SK-N-SH (cell line): ENCODE measurements around the gene EFCAB11. TPM values are rescaled to one million over a fixed set of nuclear protein-coding genes. Genes with fewer than 3 reads are reported as not detected.

Experiments
- CTCF ChIA-PET: fragments of 300-600, 350-600 bp; formaldehyde crosslinking; extraction: SDS; loops from one replicate; lab custom pipeline; 2021; lab: Yijun Ruan, JAX
- POLR2A ChIA-PET: fragments of 350-600 bp; sonication (Branson Sonifier 250); formaldehyde crosslinking; extraction: SDS; loops from one replicate; lab custom pipeline; 2020; ENCODE audit warnings: antibody characterized with exemption, inconsistent platforms; lab: Yijun Ruan, JAX
- DNase-seq: peaks from one replicate; pipeline ENCODE4 v3.0.0; 2012
- H2AFZ ChIP-seq: fragments of 200-600 bp; sonication (generic); 2 replicates; pipeline ENCODE4 v1.8.1; 2016; ENCODE audit warnings: antibody characterized with exemption, mild to moderate bottlenecking, low read depth
- H3F3A ChIP-seq: fragments of 200-600 bp; sonication (generic); replicated peaks from 2 replicates; pipeline ENCODE3; 2016; ENCODE audit warnings: antibody characterized with exemption, mild to moderate bottlenecking; ENCODE audit not compliant: insufficient read depth
- H3K27ac ChIP-seq, 2 experiments: fragments of 200-500 bp in 1 of 2; fragments of 200-600 bp in 1 of 2; sonication (Bioruptor generic) in 1 of 2; sonication (generic), shearing (Covaris generic) in 1 of 2; 2 replicates each; pipeline versions ENCODE4 v1.5.1 to v1.6.1; 2014 to 2016; ENCODE audit warnings: low read depth in 2 of 2, inconsistent platforms in 1 of 2, low read length in 1 of 2, mild to moderate bottlenecking in 1 of 2, mixed read lengths in 1 of 2
- H3K27me3 ChIP-seq: fragments of 200-600 bp; sonication (generic), shearing (Covaris generic); 2 replicates; pipeline ENCODE4 v1.6.1; 2016; ENCODE audit warnings: mixed run types; ENCODE audit not compliant: insufficient read depth
- H3K36me3 ChIP-seq, 2 experiments: fragments of 200-500 bp in 1 of 2; fragments of 200-600 bp in 1 of 2; sonication (Bioruptor generic) in 1 of 2; sonication (generic) in 1 of 2; replicated peaks in 1 of 2; 2 replicates each; pipeline versions ENCODE3 to v1.5.1; 2014 to 2016; ENCODE audit warnings: low read length in 1 of 2, mild to moderate bottlenecking in 1 of 2; ENCODE audit not compliant: insufficient read depth in 2 of 2, control insufficient read depth in 1 of 2
- H3K4me1 ChIP-seq, 2 experiments: fragments of 200-500 bp in 1 of 2; fragments of 200-600 bp in 1 of 2; sonication (Bioruptor generic) in 1 of 2; sonication (generic), shearing (Covaris generic) in 1 of 2; 2 replicates each; pipeline versions ENCODE4 v1.5.1 to v1.6.1; 2014 to 2016; ENCODE audit warnings: low read depth in 1 of 2, low read length in 1 of 2, mixed run types in 1 of 2; ENCODE audit not compliant: insufficient read depth in 2 of 2, control insufficient read depth in 1 of 2
- H3K4me2 ChIP-seq: fragments of 200-600 bp; sonication (generic), shearing (Covaris generic); 2 replicates; pipeline ENCODE4 v1.6.1; 2017; ENCODE audit warnings: mixed run types
- H3K4me3 ChIP-seq, 2 experiments: fragments of 200-500 bp in 1 of 2; fragments of 200-600 bp in 1 of 2; sonication (Bioruptor generic) in 1 of 2; sonication (generic), shearing (Covaris generic) in 1 of 2; 2 replicates each; pipeline versions ENCODE4 v1.5.1 to v1.8.1; 2014 to 2016; ENCODE audit warnings: low read depth in 2 of 2, inconsistent platforms in 1 of 2, low read length in 1 of 2, mild to moderate bottlenecking in 1 of 2, mixed read lengths in 1 of 2, moderate library complexity in 1 of 2
- H3K79me2 ChIP-seq: fragments of 200-600 bp; sonication (generic); 2 replicates; pipeline ENCODE4 v1.8.1; 2017; ENCODE audit warnings: mild to moderate bottlenecking; ENCODE audit not compliant: insufficient read depth
- H3K9ac ChIP-seq: fragments of 200-600 bp; sonication (generic); 2 replicates; pipeline ENCODE4 v1.6.1; 2017; ENCODE audit warnings: mixed run types
- H3K9me2 ChIP-seq: fragments of 200-600 bp; sonication (generic); 2 replicates; pipeline ENCODE4 v1.6.1; 2017; ENCODE audit warnings: mixed run types
- H3K9me3 ChIP-seq: fragments of 200-600 bp; sonication (generic); 2 replicates; pipeline ENCODE4 v1.6.1; 2017; ENCODE audit warnings: mixed run types, mild to moderate bottlenecking, moderate library complexity
- H4K20me1 ChIP-seq: fragments of 200-600 bp; sonication (generic); 2 replicates; pipeline ENCODE4 v1.6.1; 2017; ENCODE audit warnings: mild to moderate bottlenecking, mixed run types; ENCODE audit not compliant: insufficient read depth
- CHD2 ChIP-seq: fragments of 150-350 bp; IDR thresholded peaks from 2 replicates; pipeline ENCODE4 v1.6.1; 2018; ENCODE audit warnings: low read length; ENCODE audit not compliant: partially characterized antibody
- ELF1 ChIP-seq: IDR thresholded peaks from 2 replicates; pipeline ENCODE4 v1.4.0; 2012
- EZH2phosphoT487 ChIP-seq: fragments of 200-600 bp; sonication (generic); IDR thresholded peaks from 2 replicates; pipeline ENCODE4 v1.6.1; 2017; ENCODE audit warnings: low read depth, mixed run types, mild to moderate bottlenecking, antibody characterized with exemption, moderate library complexity, borderline replicate concordance
- FOSL2 ChIP-seq: IDR thresholded peaks from 2 replicates; pipeline ENCODE4 v1.4.0; 2012; ENCODE audit warnings: low read depth, mild to moderate bottlenecking, moderate library complexity, borderline replicate concordance
- FOXJ3 ChIP-seq: sonication (generic); formaldehyde crosslinking; IDR thresholded peaks from 2 replicates; pipeline ENCODE4 v1.5.1; 2020; ENCODE audit warnings: mild to moderate bottlenecking, missing genetic modification reagents
- FOXM1 ChIP-seq: IDR thresholded peaks from 2 replicates; pipeline ENCODE4 v1.4.0; 2012; ENCODE audit warnings: low read depth, mild to moderate bottlenecking
- JUND ChIP-seq: IDR thresholded peaks from 2 replicates; pipeline ENCODE4 v1.4.0; 2012
- MEF2A ChIP-seq: IDR thresholded peaks from 2 replicates; pipeline ENCODE4 v1.4.0; 2012; ENCODE audit warnings: low read depth, borderline replicate concordance
- MXI1 ChIP-seq: IDR thresholded peaks from 2 replicates; pipeline ENCODE4 v1.6.1; 2012; ENCODE audit warnings: mild to moderate bottlenecking, low read depth, low read length, improper control_type of control experiment
- NFIC ChIP-seq: IDR thresholded peaks from 2 replicates; pipeline ENCODE4 v1.4.0; 2012; ENCODE audit warnings: borderline replicate concordance
- RFX5 ChIP-seq: IDR thresholded peaks from 2 replicates; pipeline ENCODE4 v1.6.1; 2012; ENCODE audit warnings: mild to moderate bottlenecking, improper control_type of control experiment, low read length
- RXRA ChIP-seq: IDR thresholded peaks from 2 replicates; pipeline ENCODE4 v1.4.0; 2012; ENCODE audit warnings: low read depth, mild to moderate bottlenecking, borderline replicate concordance
- SMC3 ChIP-seq: IDR thresholded peaks from 2 replicates; pipeline ENCODE4 v1.6.1; 2012; ENCODE audit warnings: low read depth, low read length, improper control_type of control experiment
- WGBS: methylation state at CpG from one replicate; pipeline ENCODE4 v1.1.6; 2017; ENCODE audit warnings: low lambda C conversion rate; 5-methylcytosine and 5-hydroxymethylcytosine counted together
- polyA plus RNA-seq, 3 experiments: library from polyadenylated mRNA; depleted of rRNA; stranded (reverse); fragments of >200 nt; gene quantifications; 2 replicates each; pipeline ENCODE4 v1.2.3, GENCODE V29; 2012
- TF ChIP-seq, protein P1 (sequence below): fragments of 150-350 bp; IDR thresholded peaks from 2 replicates; pipeline ENCODE4 v1.6.1; 2017; ENCODE audit warnings: antibody characterized with exemption, low read length, low read depth, borderline replicate concordance
- TF ChIP-seq, protein P2 (sequence below): IDR thresholded peaks from 2 replicates; pipeline ENCODE4 v1.4.0; 2012; ENCODE audit warnings: low read depth, borderline replicate concordance
- TF ChIP-seq, protein P3 (sequence below): IDR thresholded peaks from 2 replicates; pipeline ENCODE4; 2012
- TF ChIP-seq, protein P4 (sequence below): IDR thresholded peaks from 2 replicates; pipeline ENCODE4 v1.4.0; 2012; ENCODE audit warnings: low read depth
- TF ChIP-seq, protein P5 (sequence below): fragments of 200-600 bp; sonication (generic); IDR thresholded peaks from 2 replicates; pipeline ENCODE4 v1.6.1; 2017; ENCODE audit warnings: antibody characterized with exemption, mild to moderate bottlenecking, moderate library complexity

EFCAB11 gene
- polyA plus RNA-seq, 1 of the 3 experiments (the other 2 are of a cell fraction), result 3.9 TPM

DNA sequence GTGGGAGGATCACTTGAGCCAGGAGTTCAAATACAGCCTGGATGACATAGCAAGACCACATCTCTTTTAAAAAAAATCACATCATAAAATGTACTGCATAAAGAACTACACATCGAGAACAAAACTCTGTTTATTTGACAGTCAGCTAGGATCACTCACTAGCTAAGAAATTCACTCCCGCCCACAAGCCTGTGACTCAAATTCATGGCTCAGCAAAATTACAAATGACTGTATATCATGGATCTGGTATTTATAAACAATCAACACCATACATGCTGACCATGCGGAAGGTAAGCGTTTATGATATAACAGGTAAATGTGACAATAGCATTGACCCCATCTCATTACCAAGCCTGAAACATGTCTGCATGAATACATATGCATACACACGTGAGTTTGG lies 206.5 kb downstream of the EFCAB11 start:
- H3F3A ChIP-seq, result no peaks in the 10 kb centered on the region
- H3K79me2 ChIP-seq, result no peaks in the 10 kb centered on the region
- no peaks in the 10 kb centered on the region for H3K9me3 ChIP-seq
- H3K9ac ChIP-seq, result no peak overlapping the region
- H3K9me2 ChIP-seq, result no peaks in the 10 kb centered on the region
- H4K20me1 ChIP-seq, result no peaks in the 10 kb centered on the region
- POLR2A ChIA-PET, result no interaction called here
- TF ChIP-seq FOSL2, result no peak
- no peak for TF ChIP-seq EZH2phosphoT487
- TF ChIP-seq FOXM1, result no peak
- TF ChIP-seq MXI1, result no peak
- no peak for TF ChIP-seq CHD2
- no peak for TF ChIP-seq RXRA
- no peak for TF ChIP-seq FOXJ3 (CRISPR knock-in tag)
- TF ChIP-seq, protein P1, sequence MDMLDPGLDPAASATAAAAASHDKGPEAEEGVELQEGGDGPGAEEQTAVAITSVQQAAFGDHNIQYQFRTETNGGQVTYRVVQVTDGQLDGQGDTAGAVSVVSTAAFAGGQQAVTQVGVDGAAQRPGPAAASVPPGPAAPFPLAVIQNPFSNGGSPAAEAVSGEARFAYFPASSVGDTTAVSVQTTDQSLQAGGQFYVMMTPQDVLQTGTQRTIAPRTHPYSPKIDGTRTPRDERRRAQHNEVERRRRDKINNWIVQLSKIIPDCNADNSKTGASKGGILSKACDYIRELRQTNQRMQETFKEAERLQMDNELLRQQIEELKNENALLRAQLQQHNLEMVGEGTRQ, result no peak
- no peak for TF ChIP-seq MEF2A
- no peaks in the 10 kb centered on the region; a peak in 1 of 4 replicates for H3K4me1 ChIP-seq
- no peak overlapping the region for H3K27ac ChIP-seq
- CTCF ChIA-PET, result no interaction called here
- H3K27me3 ChIP-seq, result no peaks in the 10 kb centered on the region
- 67% methylated on average over 5 of the region's 5 CpGs for WGBS
- no peak overlapping the region for H3K4me3 ChIP-seq
- no peak for DNase-seq
- H2AFZ ChIP-seq, result no peak overlapping the region
- no peaks in the 10 kb centered on the region for H3K36me3 ChIP-seq
- no peak overlapping the region for H3K4me2 ChIP-seq

DNA sequence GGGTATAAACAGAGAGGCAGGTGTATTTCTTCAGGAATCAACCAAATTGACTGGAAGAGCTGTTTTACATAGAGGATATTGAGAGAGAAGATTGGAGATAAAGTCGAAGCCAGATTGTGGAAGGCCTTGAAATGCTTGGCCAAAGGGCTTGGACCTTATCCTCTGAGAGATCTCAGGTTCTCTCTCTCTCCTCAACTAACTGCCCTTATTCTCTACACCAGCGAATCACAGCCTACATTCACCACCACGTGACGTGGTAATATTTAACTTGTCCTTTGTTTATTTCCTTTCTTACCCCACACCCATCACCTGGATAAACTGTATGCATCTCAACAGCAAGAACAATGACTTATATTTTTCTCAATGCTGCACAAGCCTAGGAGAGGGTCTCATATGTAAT lies 207.4 kb downstream of the EFCAB11 start:
- Histone ChIP-seq H3K27me3 (no peaks in the 10 kb centered on the region), H3K79me2 (no peaks in the 10 kb centered on the region), H2AFZ (no peak overlapping the region), H3K36me3 (no peaks in the 10 kb centered on the region), H3K9me2 (no peaks in the 10 kb centered on the region), H3K4me1 (no peaks in the 10 kb centered on the region; a peak in 1 of 4 replicates), H3K4me2 (no peak overlapping the region), H3K27ac (no peak overlapping the region), H4K20me1 (no peaks in the 10 kb centered on the region), H3K9me3 (no peaks in the 10 kb centered on the region), H3K4me3 (no peak overlapping the region), H3K9ac (no peak overlapping the region), H3F3A (no peaks in the 10 kb centered on the region)
- WGBS, result 30% methylated on average over 4 of the region's 4 CpGs
- TF ChIP-seq FOSL2 (no peak), EZH2phosphoT487 (no peak), RFX5 (no peak), NFIC (no peak), MEF2A (no peak)
- ChIA-PET POLR2A (no interaction called here), CTCF (interaction anchor here (1.0 kb wide), 2 partner anchors 14 to 19 kb away, joined by 3 to 4 read pairs; no protein-coding TSS in a partner anchor)
- no peak for DNase-seq

DNA sequence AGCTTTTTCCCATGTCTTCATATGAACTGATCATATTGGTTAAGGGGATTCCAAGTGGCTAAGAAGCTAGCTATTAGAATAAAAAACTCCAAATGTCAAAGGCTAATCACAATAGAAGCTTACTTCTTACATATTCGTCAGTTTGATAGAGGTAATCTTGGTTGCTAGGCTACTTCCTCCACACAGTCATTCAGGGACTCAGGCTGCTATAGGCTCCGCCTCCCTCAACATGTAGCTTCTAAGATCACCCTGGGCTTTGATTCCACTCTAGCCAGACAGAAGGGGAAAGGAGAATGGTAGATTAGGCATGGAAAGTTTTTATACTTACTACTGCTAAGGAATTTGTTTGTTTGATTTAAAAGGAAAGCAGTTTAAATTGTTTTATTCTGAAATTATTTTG lies 207.9 kb downstream of the EFCAB11 start:
- H3K4me3 ChIP-seq, result no peak overlapping the region
- no peaks in the 10 kb centered on the region for H3F3A ChIP-seq
- H3K79me2 ChIP-seq, result no peaks in the 10 kb centered on the region
- H3K9me3 ChIP-seq, result no peaks in the 10 kb centered on the region
- no peak overlapping the region for H3K4me2 ChIP-seq
- POLR2A ChIA-PET, result no interaction called here
- H2AFZ ChIP-seq, result no peak overlapping the region
- H3K9me2 ChIP-seq, result no peaks in the 10 kb centered on the region
- H3K9ac ChIP-seq, result no peak overlapping the region
- H3K27me3 ChIP-seq, result no peaks in the 10 kb centered on the region
- CTCF ChIA-PET, result interaction anchor here (1.0 kb wide), 2 partner anchors 14 to 18 kb away, joined by 3 to 4 read pairs; no protein-coding TSS in a partner anchor
- WGBS, result 53% methylated on average over 2 of the region's 2 CpGs
- H3K27ac ChIP-seq, result no peak overlapping the region
- no peak for DNase-seq
- H3K36me3 ChIP-seq, result no peaks in the 10 kb centered on the region
- H3K4me1 ChIP-seq, result no peaks in the 10 kb centered on the region; a peak in 1 of 4 replicates
- no peaks in the 10 kb centered on the region for H4K20me1 ChIP-seq
- TF ChIP-seq, protein P2, sequence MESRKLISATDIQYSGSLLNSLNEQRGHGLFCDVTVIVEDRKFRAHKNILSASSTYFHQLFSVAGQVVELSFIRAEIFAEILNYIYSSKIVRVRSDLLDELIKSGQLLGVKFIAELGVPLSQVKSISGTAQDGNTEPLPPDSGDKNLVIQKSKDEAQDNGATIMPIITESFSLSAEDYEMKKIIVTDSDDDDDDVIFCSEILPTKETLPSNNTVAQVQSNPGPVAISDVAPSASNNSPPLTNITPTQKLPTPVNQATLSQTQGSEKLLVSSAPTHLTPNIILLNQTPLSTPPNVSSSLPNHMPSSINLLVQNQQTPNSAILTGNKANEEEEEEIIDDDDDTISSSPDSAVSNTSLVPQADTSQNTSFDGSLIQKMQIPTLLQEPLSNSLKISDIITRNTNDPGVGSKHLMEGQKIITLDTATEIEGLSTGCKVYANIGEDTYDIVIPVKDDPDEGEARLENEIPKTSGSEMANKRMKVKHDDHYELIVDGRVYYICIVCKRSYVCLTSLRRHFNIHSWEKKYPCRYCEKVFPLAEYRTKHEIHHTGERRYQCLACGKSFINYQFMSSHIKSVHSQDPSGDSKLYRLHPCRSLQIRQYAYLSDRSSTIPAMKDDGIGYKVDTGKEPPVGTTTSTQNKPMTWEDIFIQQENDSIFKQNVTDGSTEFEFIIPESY, result no peak
- TF ChIP-seq, protein P3, sequence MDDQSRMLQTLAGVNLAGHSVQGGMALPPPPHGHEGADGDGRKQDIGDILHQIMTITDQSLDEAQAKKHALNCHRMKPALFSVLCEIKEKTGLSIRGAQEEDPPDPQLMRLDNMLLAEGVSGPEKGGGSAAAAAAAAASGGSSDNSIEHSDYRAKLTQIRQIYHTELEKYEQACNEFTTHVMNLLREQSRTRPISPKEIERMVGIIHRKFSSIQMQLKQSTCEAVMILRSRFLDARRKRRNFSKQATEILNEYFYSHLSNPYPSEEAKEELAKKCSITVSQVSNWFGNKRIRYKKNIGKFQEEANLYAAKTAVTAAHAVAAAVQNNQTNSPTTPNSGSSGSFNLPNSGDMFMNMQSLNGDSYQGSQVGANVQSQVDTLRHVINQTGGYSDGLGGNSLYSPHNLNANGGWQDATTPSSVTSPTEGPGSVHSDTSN, result no peak
- TF ChIP-seq ELF1, result no peak
- TF ChIP-seq, protein P4, sequence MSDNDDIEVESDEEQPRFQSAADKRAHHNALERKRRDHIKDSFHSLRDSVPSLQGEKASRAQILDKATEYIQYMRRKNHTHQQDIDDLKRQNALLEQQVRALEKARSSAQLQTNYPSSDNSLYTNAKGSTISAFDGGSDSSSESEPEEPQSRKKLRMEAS, result no peak
- TF ChIP-seq, protein P5, sequence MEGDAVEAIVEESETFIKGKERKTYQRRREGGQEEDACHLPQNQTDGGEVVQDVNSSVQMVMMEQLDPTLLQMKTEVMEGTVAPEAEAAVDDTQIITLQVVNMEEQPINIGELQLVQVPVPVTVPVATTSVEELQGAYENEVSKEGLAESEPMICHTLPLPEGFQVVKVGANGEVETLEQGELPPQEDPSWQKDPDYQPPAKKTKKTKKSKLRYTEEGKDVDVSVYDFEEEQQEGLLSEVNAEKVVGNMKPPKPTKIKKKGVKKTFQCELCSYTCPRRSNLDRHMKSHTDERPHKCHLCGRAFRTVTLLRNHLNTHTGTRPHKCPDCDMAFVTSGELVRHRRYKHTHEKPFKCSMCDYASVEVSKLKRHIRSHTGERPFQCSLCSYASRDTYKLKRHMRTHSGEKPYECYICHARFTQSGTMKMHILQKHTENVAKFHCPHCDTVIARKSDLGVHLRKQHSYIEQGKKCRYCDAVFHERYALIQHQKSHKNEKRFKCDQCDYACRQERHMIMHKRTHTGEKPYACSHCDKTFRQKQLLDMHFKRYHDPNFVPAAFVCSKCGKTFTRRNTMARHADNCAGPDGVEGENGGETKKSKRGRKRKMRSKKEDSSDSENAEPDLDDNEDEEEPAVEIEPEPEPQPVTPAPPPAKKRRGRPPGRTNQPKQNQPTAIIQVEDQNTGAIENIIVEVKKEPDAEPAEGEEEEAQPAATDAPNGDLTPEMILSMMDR, result no peak
- no peak for TF ChIP-seq RXRA
- TF ChIP-seq SMC3, result no peak
- no peak for TF ChIP-seq JUND
